Hepatocyte (in vitro differentiated cells): Measurements from ENCODE around the gene SMIM41.

Experiments used
- CTCF ChIP-seq: fragments of 200-600 bp; sonication (generic); IDR thresholded peaks from 2 replicates; pipeline ENCODE4 v1.5.1; 2016; ENCODE audit warnings: antibody characterized with exemption, mild to moderate bottlenecking; ENCODE audit not compliant: poor library complexity
- EZH2phosphoT487 ChIP-seq: fragments of 200-600 bp; sonication (generic); IDR thresholded peaks from one replicate; pipeline ENCODE4 v1.6.1; 2018; ENCODE audit warnings: antibody characterized with exemption, mild to moderate bottlenecking, low read depth, moderate library complexity; ENCODE audit not compliant: unreplicated experiment, severe bottlenecking

- TF ChIP-seq CTCF: no peak
- TF ChIP-seq EZH2phosphoT487: no peak
Observed at GRCh38 chr12:52041695-52042123, 37.8 kb upstream of the SMIM41 start.
